Skeletal muscle tissue (tissue), 4 donors: ENCODE results near the gene TSPEAR. TPM values are rescaled to one million over a fixed set of nuclear protein-coding genes. Genes with fewer than 3 reads are reported as not detected.

Experiments
- H3K27ac ChIP-seq: one replicate; pipeline ENCODE4 v1.7.0; 2013; ENCODE audit warnings: mild to moderate bottlenecking, low read depth, low read length, inconsistent platforms
- H3K27me3 ChIP-seq, 3 donors: one replicate each; pipeline ENCODE4 v1.7.0; 2013; ENCODE audit warnings: low read length in 3 of 3; ENCODE audit not compliant: control insufficient read depth in 3 of 3, insufficient read depth in 3 of 3
- H3K36me3 ChIP-seq, 3 donors: one replicate each; pipeline ENCODE4 v1.7.0; 2013; ENCODE audit warnings: low read length in 3 of 3; ENCODE audit not compliant: control insufficient read depth in 3 of 3, insufficient read depth in 3 of 3
- H3K4me1 ChIP-seq, 3 donors: one replicate each; pipeline ENCODE4 v1.7.0; 2013; ENCODE audit warnings: low read length in 3 of 3, mild to moderate bottlenecking in 3 of 3; ENCODE audit not compliant: control insufficient read depth in 3 of 3, insufficient read depth in 3 of 3
- H3K4me3 ChIP-seq, 3 donors: one replicate each; pipeline ENCODE4 v1.7.0; 2013; ENCODE audit warnings: low read length in 3 of 3
- H3K9ac ChIP-seq, 3 donors: one replicate each; pipeline ENCODE4 v1.7.0; 2013; ENCODE audit warnings: low read length in 3 of 3, mild to moderate bottlenecking in 3 of 3, moderate library complexity in 2 of 3, low read depth in 1 of 3
- H3K9me3 ChIP-seq, 3 donors: one replicate each; pipeline ENCODE4 v1.7.0; 2013; ENCODE audit warnings: low read length in 3 of 3; ENCODE audit not compliant: control insufficient read depth in 3 of 3
- total RNA-seq: library from RNA; depleted of rRNA; stranded (reverse); fragments of >200 nt; gene quantifications from one replicate; pipeline ENCODE4 v1.2.3, GENCODE V29; 2014
- donor health status: Osteomylitis.

The TSPEAR gene
- total RNA-seq, 1 donor from 2014 or later = not detected

GRCh38 chr21:44657635-44658540 is 53.5 kb downstream of the TSPEAR start, which contains the start of gene KRTAP12-3:
Gene KRTAP12-3 (plus strand): TSS chr21:44657932. CDS start chr21:44657980, 48 bp downstream.
- no peak within 1 kb of the TSS for H3K9ac ChIP-seq
- peaks cover 8 to 26% (median 25%) of the 10 kb centered on the region in 3 donors for H3K27me3 ChIP-seq
- no peaks in the 10 kb centered on the region for H3K9me3 ChIP-seq
- no peak within 1 kb of the TSS for H3K4me3 ChIP-seq
- no peaks in the 10 kb centered on the region for H3K4me1 ChIP-seq
- H3K36me3 ChIP-seq = no peaks in the 10 kb centered on the region
- H3K27ac ChIP-seq = no peak within 1 kb of the TSS

GRCh38 chr21:44656868-44657267 is 54.5 kb downstream of the TSPEAR start:
- no peaks in the 10 kb centered on the region for H3K9me3 ChIP-seq
- H3K4me3 ChIP-seq = no peak overlapping the region
- no peak overlapping the region for H3K27ac ChIP-seq
- no peaks in the 10 kb centered on the region for H3K4me1 ChIP-seq
- no peaks in the 10 kb centered on the region for H3K36me3 ChIP-seq
- no peak overlapping the region for H3K9ac ChIP-seq
- H3K27me3 ChIP-seq = peaks cover 8 to 26% (median 25%) of the 10 kb centered on the region in 3 donors

- no peaks in the 10 kb centered on the region for H3K36me3 ChIP-seq
- no peaks in the 10 kb centered on the region for H3K9me3 ChIP-seq
- H3K27me3 ChIP-seq = peaks cover 8 to 27% (median 25%) of the 10 kb centered on the region in 3 donors
- H3K4me1 ChIP-seq = no peaks in the 10 kb centered on the region
- no peak within 1 kb of the TSS for H3K4me3 ChIP-seq
- H3K27ac ChIP-seq = no peak within 1 kb of the TSS
- no peak within 1 kb of the TSS for H3K9ac ChIP-seq
These were observed 56.7 kb downstream of the TSPEAR start, which contains the start of gene KRTAP12-4 for GRCh38 chr21:44654576-44655175. Gene KRTAP12-4 (minus strand): TSS chr21:44654659. CDS start chr21:44654614, 45 bp downstream.

- Histone ChIP-seq H3K36me3 (no peaks in the 10 kb centered on the region), H3K4me3 (no peak overlapping the region), H3K27ac (no peak overlapping the region)
These were observed 57.5 kb downstream of the TSPEAR start for GRCh38 chr21:44653656-44654575.

GRCh38 chr21:44653123-44653522 is 58.2 kb downstream of the TSPEAR start:
- H3K9me3 ChIP-seq = no peaks in the 10 kb centered on the region
- H3K36me3 ChIP-seq = no peaks in the 10 kb centered on the region
- H3K4me1 ChIP-seq = no peaks in the 10 kb centered on the region
- H3K27ac ChIP-seq = no peak overlapping the region
- H3K27me3 ChIP-seq = peaks cover 10 to 32% (median 27%) of the 10 kb centered on the region in 3 donors
- H3K4me3 ChIP-seq = no peak overlapping the region
- H3K9ac ChIP-seq = no peak overlapping the region

More at GRCh38 chr21:44653656-44654575, 57.5 kb downstream of the TSPEAR start:
- no peak overlapping the region for H3K9ac ChIP-seq
- H3K4me1 ChIP-seq = no peaks in the 10 kb centered on the region
- H3K9me3 ChIP-seq = no peaks in the 10 kb centered on the region
- peaks cover 12 to 31% (median 29%) of the 10 kb centered on the region in 3 donors for H3K27me3 ChIP-seq

- Histone ChIP-seq H3K27ac (no peak overlapping the region), H3K4me3 (no peak overlapping the region), H3K27me3 (peaks cover 18 to 38% (median 34%) of the 10 kb centered on the region in 3 donors), H3K4me1 (no peaks in the 10 kb centered on the region), H3K36me3 (no peaks in the 10 kb centered on the region), H3K9me3 (no peaks in the 10 kb centered on the region), H3K9ac (no peak overlapping the region)
These were observed 60.2 kb downstream of the TSPEAR start for GRCh38 chr21:44650973-44651675.

GRCh38 chr21:44650265-44650972 is 61.0 kb downstream of the TSPEAR start:
- no peaks in the 10 kb centered on the region for H3K9me3 ChIP-seq
- H3K4me1 ChIP-seq = no peaks in the 10 kb centered on the region
- H3K9ac ChIP-seq = no peak overlapping the region
- H3K27me3 ChIP-seq = peaks cover 18 to 38% (median 34%) of the 10 kb centered on the region in 3 donors
- no peak overlapping the region for H3K4me3 ChIP-seq
- no peak overlapping the region for H3K27ac ChIP-seq
- H3K36me3 ChIP-seq = no peaks in the 10 kb centered on the region

- H3K4me1 ChIP-seq = no peaks in the 10 kb centered on the region
- H3K27ac ChIP-seq = no peak overlapping the region
- H3K27me3 ChIP-seq = peaks cover 18 to 37% (median 34%) of the 10 kb centered on the region in 3 donors
- no peak overlapping the region for H3K9ac ChIP-seq
- no peaks in the 10 kb centered on the region for H3K9me3 ChIP-seq
- no peaks in the 10 kb centered on the region for H3K36me3 ChIP-seq
- H3K4me3 ChIP-seq = no peak overlapping the region
These were observed 61.8 kb downstream of the TSPEAR start for GRCh38 chr21:44649521-44650100.
